HS-5 (cell line): ENCODE results near the gene KDM4C.
"Not testable (repeated sequence)": the region's sequence is repeated elsewhere in the genome, so short reads cannot be mapped to it uniquely, and the experiment has no call there.

ENCODE experiments used
- DNase-seq: peaks from one replicate; pipeline ENCODE4 v3.0.0-alpha.2; 2012; ENCODE audit warnings: low read depth

Gene KDM4C

GRCh38 chr9:7172154-7173115 is 414.7 kb downstream of the KDM4C start:
- DNase-seq: peak; percentile 35

GRCh38 chr9:7173139-7173538 is 415.4 kb downstream of the KDM4C start:
- DNase-seq: no peak

DNA sequence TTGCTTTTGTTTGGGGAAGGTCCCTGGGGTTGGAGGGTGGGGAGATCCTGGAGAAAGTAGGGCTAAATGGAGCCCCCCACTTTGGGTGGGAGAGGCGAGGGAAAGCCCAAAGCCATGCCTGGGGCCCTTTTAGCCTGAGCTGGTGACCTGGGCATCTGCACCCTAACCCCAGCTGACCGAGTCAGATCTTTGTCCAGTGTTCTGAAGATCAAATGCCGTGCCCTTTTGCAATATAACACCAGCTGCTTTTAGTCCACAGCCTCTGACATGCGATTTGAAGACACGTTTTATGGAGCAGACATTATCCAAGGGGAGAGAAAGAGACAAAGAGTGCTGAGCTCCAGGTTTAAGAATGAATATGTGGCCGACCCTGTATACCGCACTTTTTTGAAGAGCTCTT is 416.5 kb downstream of the KDM4C start:
- DNase-seq: no peak

DNA sequence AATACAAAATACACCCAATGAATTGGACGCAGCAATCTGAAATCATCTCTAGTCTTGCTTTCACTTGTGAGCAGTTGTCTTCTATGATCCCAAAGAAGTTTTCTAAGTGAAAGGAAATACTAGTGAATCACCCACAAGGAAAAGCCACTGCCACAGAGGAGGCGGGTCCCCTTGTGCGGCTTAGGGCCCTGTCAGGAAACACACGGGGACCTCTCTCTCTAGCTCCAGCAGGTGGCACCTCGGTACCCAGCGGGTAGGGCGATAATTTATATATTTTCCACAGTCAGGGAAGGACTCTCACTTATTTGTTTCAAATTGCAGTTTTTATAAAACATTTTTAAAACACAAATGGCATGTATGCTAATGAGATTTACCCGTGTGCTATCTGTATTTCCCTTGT is 417.1 kb downstream of the KDM4C start:
- DNase-seq: no peak

- DNase-seq: no peak
Measured at GRCh38 chr9:7176561-7176960, 418.8 kb downstream of the KDM4C start.

GRCh38 chr9:7177383-7177782 is 419.6 kb downstream of the KDM4C start:
- no peak for DNase-seq

- DNase-seq: no peak
Measured at GRCh38 chr9:7178729-7179128, 421.0 kb downstream of the KDM4C start.

- DNase-seq: no peak
Measured at GRCh38 chr9:7180247-7180646, 422.5 kb downstream of the KDM4C start.

GRCh38 chr9:7183139-7183538 is 425.4 kb downstream of the KDM4C start:
- DNase-seq: not testable (repeated sequence)

DNA sequence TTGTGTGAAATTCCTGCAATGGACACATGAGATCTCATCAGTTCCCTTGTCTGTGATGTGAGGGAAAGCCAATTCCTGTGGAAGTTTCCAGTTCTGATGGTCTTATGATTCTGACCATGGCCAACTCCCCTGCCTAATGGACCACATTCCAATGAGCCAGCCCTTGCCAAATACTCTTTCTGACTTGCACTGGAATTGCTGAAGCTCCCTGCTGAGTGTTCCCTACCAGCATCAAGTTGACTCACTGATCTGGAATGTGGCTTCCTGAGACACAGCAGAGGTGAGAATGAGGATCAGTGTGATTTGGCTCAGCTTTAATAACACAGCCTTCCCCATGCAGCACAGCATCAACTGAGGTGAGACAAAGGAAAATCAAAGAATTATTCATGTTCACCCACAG is 427.8 kb downstream of the KDM4C start:
- peak; percentile 87 for DNase-seq

DNA sequence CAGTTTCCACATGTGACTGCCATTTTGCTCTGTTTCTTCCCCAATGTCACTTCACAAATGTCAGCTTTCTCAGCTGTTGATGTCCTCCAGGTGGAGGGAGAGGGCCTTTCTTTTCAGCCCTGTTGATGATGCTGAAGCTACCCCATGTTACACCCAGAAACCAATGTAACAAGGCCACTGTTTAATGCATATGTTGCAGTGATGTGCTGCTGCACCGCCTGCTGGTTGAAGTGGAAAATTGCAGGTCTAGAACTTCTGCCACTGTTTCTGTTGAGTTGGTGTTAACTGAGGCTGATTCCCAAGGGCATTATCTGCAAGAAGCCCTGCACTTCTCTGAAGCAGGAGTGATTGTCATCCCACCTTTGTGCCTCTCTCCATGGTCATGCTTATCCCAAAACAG is 428.4 kb downstream of the KDM4C start:
- no peak for DNase-seq

GRCh38 chr9:7192266-7192665 is 434.5 kb downstream of the KDM4C start:
- no peak for DNase-seq

- no peak for DNase-seq
Measured at GRCh38 chr9:7195526-7195925, 437.8 kb downstream of the KDM4C start.

DNA sequence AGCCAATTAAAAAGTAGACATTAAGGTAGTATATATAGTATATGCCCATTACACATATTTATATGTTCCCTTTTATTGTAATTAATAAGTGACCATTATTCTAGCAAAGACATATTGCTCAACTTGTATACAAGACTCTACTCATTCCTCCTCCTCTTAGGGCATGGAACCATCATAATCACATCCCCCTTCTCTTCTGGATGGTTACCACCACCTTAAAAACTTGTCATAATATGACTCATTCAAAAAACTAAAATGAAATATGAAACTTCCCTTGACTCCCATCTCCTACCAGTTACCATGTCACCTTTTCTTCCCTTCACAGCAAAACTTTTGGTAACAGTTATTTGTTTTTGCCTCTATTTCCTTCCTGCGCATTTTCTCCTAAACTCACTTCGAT is 438.7 kb downstream of the KDM4C start:
- no peak for DNase-seq

GRCh38 chr9:7201196-7201595 is 443.4 kb downstream of the KDM4C start:
- DNase-seq: no peak

GRCh38 chr9:7205806-7206205 is 448.0 kb downstream of the KDM4C start:
- DNase-seq: no peak

DNA sequence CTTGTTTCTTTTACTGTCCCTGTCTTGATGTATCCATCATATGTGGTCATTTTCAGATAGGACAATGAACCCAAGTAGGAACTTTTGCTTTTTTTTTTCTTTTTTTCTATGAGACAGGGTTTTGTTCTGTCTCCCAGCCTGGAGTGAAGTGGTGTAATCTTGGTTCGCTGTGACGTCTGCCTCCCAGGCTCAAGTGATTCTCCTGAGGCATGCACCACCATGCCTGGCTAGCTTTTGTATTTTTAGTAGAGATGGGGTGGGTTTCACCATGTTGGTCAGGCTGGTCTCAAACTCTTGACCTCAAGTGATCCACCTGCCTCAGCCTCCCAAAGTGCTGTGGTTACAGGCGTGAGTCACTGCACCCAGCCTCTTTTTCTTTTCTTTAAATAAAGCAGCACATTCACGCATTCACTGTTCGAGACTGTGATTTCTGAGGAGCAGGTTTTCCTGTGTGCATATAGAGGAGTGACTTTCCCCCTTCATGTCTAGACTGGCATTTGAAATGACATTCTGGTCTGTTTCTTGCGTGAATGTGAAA is 448.5 kb downstream of the KDM4C start:
- DNase-seq: no peak

DNA sequence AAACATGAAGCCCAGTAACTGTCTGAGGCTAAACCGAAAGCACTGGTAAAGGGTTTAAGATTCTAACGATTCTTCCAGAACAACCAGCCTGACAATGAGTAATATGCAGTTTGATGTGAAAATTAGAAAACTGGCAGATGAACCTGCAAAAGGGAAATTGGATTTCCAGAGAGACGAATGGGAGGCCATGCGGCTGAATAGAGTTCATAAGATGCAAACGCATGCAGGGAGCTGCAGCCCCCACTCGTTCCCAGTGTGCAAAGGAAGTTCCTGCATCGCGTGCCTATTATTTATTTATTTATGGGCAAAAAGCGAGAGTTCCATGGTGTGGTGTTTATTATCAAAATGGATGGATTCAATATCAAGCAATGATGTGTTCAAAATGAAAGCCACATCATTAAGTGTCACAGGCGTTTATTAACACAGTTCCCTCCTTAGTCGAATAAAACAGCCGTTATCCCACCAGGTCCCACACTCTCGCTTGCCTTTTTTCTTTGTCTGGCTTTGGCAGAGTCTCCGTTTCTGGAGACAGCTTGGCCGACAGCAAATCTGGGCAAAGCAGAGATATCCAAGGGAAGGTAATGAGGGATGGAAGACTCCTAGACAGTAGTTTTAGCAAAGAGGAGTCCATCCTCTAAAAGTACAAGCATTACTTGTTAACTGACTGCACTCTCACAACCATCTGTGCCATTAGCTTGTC is 451.4 kb downstream of the KDM4C start:
- no peak for DNase-seq

GRCh38 chr9:7209990-7210389 is 452.2 kb downstream of the KDM4C start:
- DNase-seq: no peak

GRCh38 chr9:7210854-7211637 is 453.3 kb downstream of the KDM4C start:
- DNase-seq: no peak

GRCh38 chr9:7211657-7212056 is 453.9 kb downstream of the KDM4C start:
- DNase-seq: no peak

GRCh38 chr9:7212101-7212500 is 454.3 kb downstream of the KDM4C start:
- no peak for DNase-seq
